Smooth muscle cell (in vitro differentiated cells): Measurements from ENCODE around the gene OR1L6. TPM values are rescaled to one million over a fixed set of nuclear protein-coding genes. Genes with fewer than 3 reads are reported as not detected.

ENCODE experiments used
- DNase-seq: peaks from one replicate; lab custom pipeline; 2025; ENCODE audit not compliant: unreplicated experiment; lab: John Stamatoyannopoulos, UW
- H2AFZ ChIP-seq: fragments of 200-600 bp; sonication (generic); 2 replicates; pipeline ENCODE4 v1.6.0; 2016; ENCODE audit warnings: antibody characterized with exemption, low read depth, mild to moderate bottlenecking
- H3F3A ChIP-seq: fragments of 200-600 bp; sonication (generic); 2 replicates; pipeline ENCODE4 v1.6.0; 2017; ENCODE audit warnings: antibody characterized with exemption, low read depth
- H3K27ac ChIP-seq: fragments of 200-600 bp; sonication (generic); 2 replicates; pipeline ENCODE4 v1.5.1; 2016; ENCODE audit warnings: low read depth, mild to moderate bottlenecking
- H3K27me3 ChIP-seq: fragments of 200-600 bp; sonication (generic); 2 replicates; pipeline ENCODE4 v1.6.1; 2016; ENCODE audit warnings: low read depth, mild to moderate bottlenecking
- H3K36me3 ChIP-seq: fragments of 200-600 bp; sonication (generic); 2 replicates; pipeline ENCODE4 v1.5.1; 2016; ENCODE audit warnings: low read depth
- H3K4me1 ChIP-seq: fragments of 200-600 bp; sonication (generic); 2 replicates; pipeline ENCODE4 v1.5.1; 2016; ENCODE audit warnings: low read depth
- H3K4me2 ChIP-seq: fragments of 200-600 bp; sonication (generic); 2 replicates; pipeline ENCODE4 v1.6.0; 2016; ENCODE audit warnings: mild to moderate bottlenecking
- H3K4me3 ChIP-seq: fragments of 200-600 bp; sonication (generic); 2 replicates; pipeline ENCODE4 v1.5.1; 2016; ENCODE audit warnings: mild to moderate bottlenecking
- H3K79me2 ChIP-seq: fragments of 200-600 bp; sonication (generic); 2 replicates; pipeline ENCODE4 v1.6.0; 2016; ENCODE audit warnings: low read depth, mild to moderate bottlenecking
- H3K9ac ChIP-seq: fragments of 200-600 bp; sonication (generic); 2 replicates; pipeline ENCODE4 v1.6.0; 2016; ENCODE audit warnings: low read depth
- H3K9me3 ChIP-seq: fragments of 200-600 bp; sonication (generic); replicated peaks from 2 replicates; pipeline ENCODE4 v1.5.1; 2016; ENCODE audit warnings: low read depth
- H4K20me1 ChIP-seq: fragments of 200-600 bp; sonication (generic); 2 replicates; pipeline ENCODE4 v1.6.0; 2016; ENCODE audit warnings: low read depth
- WGBS: methylation state at CpG from one replicate; pipeline ENCODE4 v1.1.7; 2016; ENCODE audit warnings: low lambda C conversion rate; 5-methylcytosine and 5-hydroxymethylcytosine counted together
- polyA plus RNA-seq: library from polyadenylated mRNA; unstranded; fragments of >200 nt; fragmentation: Nextera tagmentation; extraction: Ambion mirVana; gene quantifications from 2 replicates; pipeline ENCODE4 v1.2.1, GENCODE V29; 2016
- total RNA-seq: library from RNA; depleted of rRNA; stranded (reverse); fragments of >200 nt; gene quantifications from 2 replicates; pipeline ENCODE4 v1.2.3, GENCODE V29; 2014
- TF ChIP-seq, protein P1 (sequence below): fragments of 200-600 bp; sonication (generic); IDR thresholded peaks from 2 replicates; pipeline ENCODE4 v1.5.1; 2017; ENCODE audit warnings: borderline replicate concordance, mild to moderate bottlenecking, antibody characterized with exemption; ENCODE audit not compliant: insufficient read depth, poor library complexity, severe bottlenecking

OR1L6 gene
- total and polyA plus RNA-seq, 2 experiments from 2014 or later = not detected

DNA sequence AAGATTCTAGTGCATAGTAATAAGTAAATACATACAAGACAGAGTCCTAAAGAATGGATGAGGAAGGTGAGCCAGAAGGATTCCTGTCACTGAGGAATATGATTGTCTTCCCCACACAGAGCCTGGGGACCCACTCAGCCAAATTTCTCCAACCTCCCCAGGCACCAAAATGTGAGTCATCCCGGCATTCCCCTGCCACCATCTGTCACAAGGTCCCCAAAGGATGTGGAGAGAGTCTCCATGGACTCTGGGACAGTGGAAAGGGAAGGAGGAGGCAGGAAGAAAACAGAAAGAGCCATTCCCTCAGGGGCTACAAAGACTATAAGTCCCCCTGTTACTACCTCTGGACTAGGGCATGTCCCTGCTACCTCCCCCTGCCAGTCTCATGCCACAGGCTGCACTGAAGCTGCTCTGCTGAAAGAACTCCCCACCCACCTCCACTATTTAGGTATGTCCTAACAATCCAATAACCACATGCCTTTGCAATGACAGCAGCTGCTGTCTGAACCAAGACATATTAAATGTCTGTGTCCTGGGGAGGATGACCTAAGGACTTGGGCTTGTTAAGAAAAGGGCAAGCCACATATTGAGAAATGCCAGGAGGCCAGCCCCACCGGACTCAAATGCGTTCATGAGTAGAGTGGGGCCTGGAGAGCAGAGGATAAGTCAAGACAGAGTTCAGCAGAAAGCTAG lies 36.0 kb downstream of the OR1L6 start:
- H3K4me1 ChIP-seq = no peaks in the 10 kb centered on the region
- H4K20me1 ChIP-seq = no peaks in the 10 kb centered on the region
- H3K9me3 ChIP-seq = peaks cover 7% of the 10 kb centered on the region
- no peak overlapping the region for H3K27ac ChIP-seq
- no peaks in the 10 kb centered on the region for H3K27me3 ChIP-seq
- no peak overlapping the region for H2AFZ ChIP-seq
- no peak overlapping the region for H3K4me3 ChIP-seq
- no peaks in the 10 kb centered on the region for H3F3A ChIP-seq
- DNase-seq = no peak
- H3K79me2 ChIP-seq = no peaks in the 10 kb centered on the region
- H3K36me3 ChIP-seq = no peaks in the 10 kb centered on the region
- TF ChIP-seq, protein P1, sequence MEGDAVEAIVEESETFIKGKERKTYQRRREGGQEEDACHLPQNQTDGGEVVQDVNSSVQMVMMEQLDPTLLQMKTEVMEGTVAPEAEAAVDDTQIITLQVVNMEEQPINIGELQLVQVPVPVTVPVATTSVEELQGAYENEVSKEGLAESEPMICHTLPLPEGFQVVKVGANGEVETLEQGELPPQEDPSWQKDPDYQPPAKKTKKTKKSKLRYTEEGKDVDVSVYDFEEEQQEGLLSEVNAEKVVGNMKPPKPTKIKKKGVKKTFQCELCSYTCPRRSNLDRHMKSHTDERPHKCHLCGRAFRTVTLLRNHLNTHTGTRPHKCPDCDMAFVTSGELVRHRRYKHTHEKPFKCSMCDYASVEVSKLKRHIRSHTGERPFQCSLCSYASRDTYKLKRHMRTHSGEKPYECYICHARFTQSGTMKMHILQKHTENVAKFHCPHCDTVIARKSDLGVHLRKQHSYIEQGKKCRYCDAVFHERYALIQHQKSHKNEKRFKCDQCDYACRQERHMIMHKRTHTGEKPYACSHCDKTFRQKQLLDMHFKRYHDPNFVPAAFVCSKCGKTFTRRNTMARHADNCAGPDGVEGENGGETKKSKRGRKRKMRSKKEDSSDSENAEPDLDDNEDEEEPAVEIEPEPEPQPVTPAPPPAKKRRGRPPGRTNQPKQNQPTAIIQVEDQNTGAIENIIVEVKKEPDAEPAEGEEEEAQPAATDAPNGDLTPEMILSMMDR = no peak
- 75% methylated on average over 3 of the region's 3 CpGs for WGBS
- no peak overlapping the region for H3K9ac ChIP-seq
- no peak overlapping the region for H3K4me2 ChIP-seq

DNA sequence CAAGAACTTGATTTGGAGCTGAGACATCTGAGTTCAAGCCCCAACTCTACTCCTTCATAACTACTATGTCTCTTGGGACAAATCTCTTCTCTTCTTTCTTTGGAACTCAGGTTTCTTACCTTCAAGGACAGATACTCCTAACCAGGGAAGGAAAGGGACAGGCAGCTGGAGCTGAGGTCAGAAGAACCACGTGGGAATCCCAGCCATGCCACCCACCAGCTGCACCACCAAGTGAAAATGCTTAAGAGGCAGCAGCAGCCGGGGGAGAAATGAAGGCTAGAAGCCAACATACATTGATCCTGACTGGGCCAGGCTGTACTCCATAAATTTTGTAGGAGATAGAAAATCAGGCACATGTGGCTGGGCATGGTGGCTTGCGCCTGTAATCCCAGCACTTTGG lies 37.1 kb downstream of the OR1L6 start:
- Histone ChIP-seq H3K27ac (no peak overlapping the region), H3K79me2 (no peaks in the 10 kb centered on the region), H3K27me3 (no peaks in the 10 kb centered on the region), H3K9me3 (peaks cover 7% of the 10 kb centered on the region), H4K20me1 (no peaks in the 10 kb centered on the region), H3F3A (no peaks in the 10 kb centered on the region), H3K4me3 (no peak overlapping the region), H3K9ac (no peak overlapping the region), H3K4me1 (no peaks in the 10 kb centered on the region), H3K4me2 (no peak overlapping the region), H3K36me3 (no peaks in the 10 kb centered on the region), H2AFZ (no peak overlapping the region)
- TF ChIP-seq, protein P1 = no peak
- no peak for DNase-seq
- 60% methylated on average over 3 of the region's 3 CpGs for WGBS

DNA sequence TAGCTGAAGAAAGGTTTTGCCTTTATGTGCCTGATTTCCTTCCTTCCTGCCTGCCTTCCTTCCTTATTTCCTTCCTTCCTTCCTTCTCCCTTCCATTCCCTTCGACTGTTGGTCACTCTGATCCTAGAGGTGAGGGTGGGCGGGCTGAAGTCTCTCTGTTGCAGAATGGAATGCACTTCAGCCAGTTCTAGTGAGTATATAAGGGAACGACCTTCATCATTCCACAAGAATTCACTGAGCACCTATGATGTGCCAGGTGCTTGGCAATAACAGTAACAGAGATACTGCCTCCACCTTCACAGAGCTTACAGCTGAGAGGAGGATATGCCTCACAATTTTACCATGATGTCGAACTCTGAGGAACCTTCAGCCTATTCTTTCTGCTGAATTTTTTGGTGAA lies 37.9 kb downstream of the OR1L6 start:
- TF ChIP-seq, protein P1 = no peak

DNA sequence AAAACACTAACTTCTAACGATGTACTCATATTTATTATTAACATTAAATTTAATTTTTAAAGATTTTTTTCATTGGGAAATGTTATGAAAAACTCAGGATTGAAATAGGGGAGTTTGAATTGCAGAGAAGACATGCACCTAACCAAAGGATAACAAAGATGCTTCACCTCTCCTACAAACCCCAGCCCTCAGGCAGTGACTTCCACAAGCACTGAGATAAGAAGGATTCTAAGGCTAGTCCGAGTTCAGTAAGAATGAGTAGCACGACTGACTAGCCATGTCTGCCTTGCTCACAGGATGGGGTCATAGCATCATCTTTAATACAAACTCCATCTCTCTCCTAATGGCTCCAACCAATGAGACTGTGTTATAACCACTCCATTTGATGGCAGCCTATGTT lies 39.6 kb downstream of the OR1L6 start:
- no peak overlapping the region for H3K4me2 ChIP-seq
- H4K20me1 ChIP-seq = no peaks in the 10 kb centered on the region
- no peaks in the 10 kb centered on the region for H3K36me3 ChIP-seq
- no peak overlapping the region for H3K4me3 ChIP-seq
- no peak for DNase-seq
- H3F3A ChIP-seq = no peaks in the 10 kb centered on the region
- no peaks in the 10 kb centered on the region for H3K4me1 ChIP-seq
- H3K9ac ChIP-seq = no peak overlapping the region
- no peak overlapping the region for H2AFZ ChIP-seq
- H3K79me2 ChIP-seq = no peaks in the 10 kb centered on the region
- WGBS = 47% methylated on average over 3 of the region's 3 CpGs
- no peaks in the 10 kb centered on the region for H3K27me3 ChIP-seq
- TF ChIP-seq, protein P1 = no peak
- no peak overlapping the region for H3K27ac ChIP-seq
- no peaks in the 10 kb centered on the region for H3K9me3 ChIP-seq

More for the DNA sequence above, 37.9 kb downstream of the OR1L6 start:
- no peak for DNase-seq
- H3K9ac ChIP-seq = no peak overlapping the region
- no peaks in the 10 kb centered on the region for H3K27me3 ChIP-seq
- H4K20me1 ChIP-seq = no peaks in the 10 kb centered on the region
- H3K36me3 ChIP-seq = no peaks in the 10 kb centered on the region
- H3K9me3 ChIP-seq = peaks cover under 1% of the 10 kb centered on the region
- H3K27ac ChIP-seq = no peak overlapping the region
- H3F3A ChIP-seq = no peaks in the 10 kb centered on the region
- H3K4me1 ChIP-seq = no peaks in the 10 kb centered on the region
- no peaks in the 10 kb centered on the region for H3K79me2 ChIP-seq
- no peak overlapping the region for H3K4me3 ChIP-seq
- H3K4me2 ChIP-seq = no peak overlapping the region
- 43% methylated on average over 4 of the region's 4 CpGs for WGBS
- H2AFZ ChIP-seq = no peak overlapping the region
